A549 (cell line): Measurements from ENCODE around the gene METTL24.
"Not testable (repeated sequence)": the region's sequence is repeated elsewhere in the genome, so short reads cannot be mapped to it uniquely, and the experiment has no call there.

Experiments used
- CTCF ChIP-seq: fragments of >200 bp; sonication (Bioruptor Twin); formaldehyde crosslinking; IDR thresholded peaks from 3 replicates; pipeline ENCODE4 v1.5.1; 2016
- EHF ChIP-seq: fragments of 250-450 bp; sonication (Bioruptor Pico); IDR thresholded peaks from 2 replicates; pipeline ENCODE4 v1.5.0; 2020; ENCODE audit warnings: mild to moderate bottlenecking
- EP300 ChIP-seq, 2 experiments: fragments of >200 bp; sonication (Bioruptor Twin); formaldehyde crosslinking; IDR thresholded peaks; 2 replicates in 1 of 2; 3 replicates in 1 of 2; pipeline ENCODE4 v1.6.1; 2016 to 2017
- ESRRA ChIP-seq: fragments of 150-350 bp; IDR thresholded peaks from 2 replicates; pipeline ENCODE4 v1.6.1; 2014; ENCODE audit warnings: mild to moderate bottlenecking, low read length, borderline replicate concordance
- HMGXB4 ChIP-seq: fragments of 250-450 bp; sonication (Bioruptor Pico); IDR thresholded peaks from 2 replicates; pipeline ENCODE4 v1.5.0; 2021; ENCODE audit warnings: mild to moderate bottlenecking, moderate library complexity, borderline replicate concordance
- MAFK ChIP-seq: fragments of 450-650 bp; IDR thresholded peaks from 2 replicates; pipeline ENCODE4 v1.6.1; 2014; ENCODE audit not compliant: partially characterized antibody
- PHF8 ChIP-seq: fragments of 200-600 bp; sonication (generic); IDR thresholded peaks from 2 replicates; pipeline ENCODE4 v1.6.1; 2016; ENCODE audit warnings: low read depth, mild to moderate bottlenecking, antibody characterized with exemption, moderate library complexity, borderline replicate concordance
- POLR2A ChIP-seq: IDR thresholded peaks from 2 replicates; pipeline ENCODE4 v1.6.1; 2012; ENCODE audit warnings: mild to moderate bottlenecking, low read length
- POLR2AphosphoS2 ChIP-seq: conservative IDR thresholded peaks from 2 replicates; pipeline ENCODE4 v1.6.1; 2012; ENCODE audit warnings: low read length, improper control_type of control experiment, inconsistent platforms
- RAD21 ChIP-seq, 2 experiments: fragments of >200 bp in 1 of 2; sonication (Bioruptor Twin) in 1 of 2; formaldehyde crosslinking in 1 of 2; IDR thresholded peaks in 1 of 2; conservative IDR thresholded peaks in 1 of 2; 2 replicates in 1 of 2; 3 replicates in 1 of 2; pipeline ENCODE4 v1.6.1; 2012 to 2018; ENCODE audit warnings: inconsistent platforms in 1 of 2
- RCOR1 ChIP-seq: fragments of 150-350 bp; IDR thresholded peaks from 2 replicates; pipeline ENCODE4 v1.6.1; 2014; ENCODE audit warnings: antibody characterized with exemption, low read length, low read depth
- TF ChIP-seq, protein P1 (sequence below): fragments of 450-650 bp; IDR thresholded peaks from 2 replicates; pipeline ENCODE4 v1.6.1; 2014; ENCODE audit warnings: antibody characterized with exemption

GRCh38 chr6:110309432-110309831 lies 48.7 kb downstream of the METTL24 start:
- TF ChIP-seq, protein P1, sequence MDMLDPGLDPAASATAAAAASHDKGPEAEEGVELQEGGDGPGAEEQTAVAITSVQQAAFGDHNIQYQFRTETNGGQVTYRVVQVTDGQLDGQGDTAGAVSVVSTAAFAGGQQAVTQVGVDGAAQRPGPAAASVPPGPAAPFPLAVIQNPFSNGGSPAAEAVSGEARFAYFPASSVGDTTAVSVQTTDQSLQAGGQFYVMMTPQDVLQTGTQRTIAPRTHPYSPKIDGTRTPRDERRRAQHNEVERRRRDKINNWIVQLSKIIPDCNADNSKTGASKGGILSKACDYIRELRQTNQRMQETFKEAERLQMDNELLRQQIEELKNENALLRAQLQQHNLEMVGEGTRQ = not testable (repeated sequence)
- TF ChIP-seq POLR2AphosphoS2; HMGXB4; CTCF; RCOR1; PHF8; POLR2A; ESRRA; EP300 (IDR thresholded peaks at IDR 0.05); MAFK; EHF (CRISPR knock-in tag); RAD21 (conservative IDR thresholded peaks at IDR 0.05 in 1 of 2, IDR thresholded peaks at IDR 0.05 in 1 of 2): not testable (repeated sequence)
